ENCODE data around the gene ZCCHC2. TPM values are rescaled to one million over a fixed set of nuclear protein-coding genes. Genes with fewer than 3 reads are reported as not detected.

The ZCCHC2 gene
- total and polyA plus RNA-seq, 2 of the 13 experiments (the other 11 are each of a cell fraction or from before 2014, with no cell fraction given), result 62.5 to 76.1 TPM

DNA sequence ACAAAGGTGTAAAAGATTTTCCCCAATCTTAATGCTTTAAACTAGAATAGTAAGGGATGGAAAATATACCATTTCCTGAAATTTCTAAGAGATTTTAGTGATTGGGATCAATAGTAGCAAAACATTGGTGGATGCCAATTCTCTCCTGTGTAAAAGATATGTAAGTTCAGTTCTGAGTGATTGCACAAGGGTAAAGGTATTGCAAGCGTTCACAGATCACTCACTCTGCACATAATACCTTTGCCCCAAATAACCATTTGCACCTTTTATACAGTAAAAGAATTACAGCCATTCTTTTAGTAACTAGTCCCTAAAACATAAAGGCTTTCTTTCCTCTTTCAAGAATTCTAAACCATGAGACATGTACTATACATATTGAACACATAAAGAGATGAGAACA is 13.0 kb upstream of the ZCCHC2 start (continued):
- TF ChIP-seq, protein P1, sequence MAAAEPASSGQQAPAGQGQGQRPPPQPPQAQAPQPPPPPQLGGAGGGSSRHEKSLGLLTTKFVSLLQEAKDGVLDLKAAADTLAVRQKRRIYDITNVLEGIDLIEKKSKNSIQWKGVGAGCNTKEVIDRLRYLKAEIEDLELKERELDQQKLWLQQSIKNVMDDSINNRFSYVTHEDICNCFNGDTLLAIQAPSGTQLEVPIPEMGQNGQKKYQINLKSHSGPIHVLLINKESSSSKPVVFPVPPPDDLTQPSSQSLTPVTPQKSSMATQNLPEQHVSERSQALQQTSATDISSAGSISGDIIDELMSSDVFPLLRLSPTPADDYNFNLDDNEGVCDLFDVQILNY (CRISPR knock-in tag; conservative IDR thresholded peaks at IDR 0.05), result no peak
- TF ChIP-seq, protein P2, sequence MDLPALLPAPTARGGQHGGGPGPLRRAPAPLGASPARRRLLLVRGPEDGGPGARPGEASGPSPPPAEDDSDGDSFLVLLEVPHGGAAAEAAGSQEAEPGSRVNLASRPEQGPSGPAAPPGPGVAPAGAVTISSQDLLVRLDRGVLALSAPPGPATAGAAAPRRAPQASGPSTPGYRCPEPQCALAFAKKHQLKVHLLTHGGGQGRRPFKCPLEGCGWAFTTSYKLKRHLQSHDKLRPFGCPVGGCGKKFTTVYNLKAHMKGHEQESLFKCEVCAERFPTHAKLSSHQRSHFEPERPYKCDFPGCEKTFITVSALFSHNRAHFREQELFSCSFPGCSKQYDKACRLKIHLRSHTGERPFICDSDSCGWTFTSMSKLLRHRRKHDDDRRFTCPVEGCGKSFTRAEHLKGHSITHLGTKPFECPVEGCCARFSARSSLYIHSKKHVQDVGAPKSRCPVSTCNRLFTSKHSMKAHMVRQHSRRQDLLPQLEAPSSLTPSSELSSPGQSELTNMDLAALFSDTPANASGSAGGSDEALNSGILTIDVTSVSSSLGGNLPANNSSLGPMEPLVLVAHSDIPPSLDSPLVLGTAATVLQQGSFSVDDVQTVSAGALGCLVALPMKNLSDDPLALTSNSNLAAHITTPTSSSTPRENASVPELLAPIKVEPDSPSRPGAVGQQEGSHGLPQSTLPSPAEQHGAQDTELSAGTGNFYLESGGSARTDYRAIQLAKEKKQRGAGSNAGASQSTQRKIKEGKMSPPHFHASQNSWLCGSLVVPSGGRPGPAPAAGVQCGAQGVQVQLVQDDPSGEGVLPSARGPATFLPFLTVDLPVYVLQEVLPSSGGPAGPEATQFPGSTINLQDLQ (CRISPR knock-in tag; IDR thresholded peaks at IDR 0.05), result no peak
- TF ChIP-seq ZNF83 (CRISPR knock-in tag; IDR thresholded peaks at IDR 0.05; ENCODE audit: borderline replicate concordance) (no peak), ZNF256 (CRISPR knock-in tag; conservative IDR thresholded peaks at IDR 0.05) (no peak), FLYWCH1 (CRISPR knock-in tag; IDR thresholded peaks at IDR 0.05) (no peak), SIX1 (CRISPR knock-in tag; IDR thresholded peaks at IDR 0.05; ENCODE audit: borderline replicate concordance) (0 out of 2 replicates have a peak, but pooled peaks have one; percentile 17), ARNT (IDR thresholded peaks at IDR 0.05) (no peak), HMG20A (CRISPR knock-in tag; IDR thresholded peaks at IDR 0.05; ENCODE audit: borderline replicate concordance) (peak; percentile 63; the same call in 1 of the 2 replicates), KDM3A (CRISPR knock-in tag; IDR thresholded peaks at IDR 0.05; ENCODE audit: low read depth) (no peak), WIZ (CRISPR knock-in tag; IDR thresholded peaks at IDR 0.05) (no peak), AGO1 (IDR thresholded peaks at IDR 0.05; ENCODE audit: low read depth, low read length, poor library complexity, severe bottlenecking) (no peak), BCL6 (CRISPR knock-in tag; IDR thresholded peaks at IDR 0.05) (peak; percentile 57; the same call in 1 of the 2 replicates), MED8 (CRISPR knock-in tag; IDR thresholded peaks at IDR 0.05; ENCODE audit: insufficient replicate concordance) (no peak), MLLT10 (CRISPR knock-in tag; IDR thresholded peaks at IDR 0.05) (no peak), RELA (CRISPR knock-in tag; IDR thresholded peaks at IDR 0.05) (no peak)
- TF ChIP-seq, protein P3, sequence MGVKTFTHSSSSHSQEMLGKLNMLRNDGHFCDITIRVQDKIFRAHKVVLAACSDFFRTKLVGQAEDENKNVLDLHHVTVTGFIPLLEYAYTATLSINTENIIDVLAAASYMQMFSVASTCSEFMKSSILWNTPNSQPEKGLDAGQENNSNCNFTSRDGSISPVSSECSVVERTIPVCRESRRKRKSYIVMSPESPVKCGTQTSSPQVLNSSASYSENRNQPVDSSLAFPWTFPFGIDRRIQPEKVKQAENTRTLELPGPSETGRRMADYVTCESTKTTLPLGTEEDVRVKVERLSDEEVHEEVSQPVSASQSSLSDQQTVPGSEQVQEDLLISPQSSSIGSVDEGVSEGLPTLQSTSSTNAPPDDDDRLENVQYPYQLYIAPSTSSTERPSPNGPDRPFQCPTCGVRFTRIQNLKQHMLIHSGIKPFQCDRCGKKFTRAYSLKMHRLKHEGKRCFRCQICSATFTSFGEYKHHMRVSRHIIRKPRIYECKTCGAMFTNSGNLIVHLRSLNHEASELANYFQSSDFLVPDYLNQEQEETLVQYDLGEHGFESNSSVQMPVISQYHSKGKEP (CRISPR knock-in tag; IDR thresholded peaks at IDR 0.05), result no peak
- TF ChIP-seq, protein P4, sequence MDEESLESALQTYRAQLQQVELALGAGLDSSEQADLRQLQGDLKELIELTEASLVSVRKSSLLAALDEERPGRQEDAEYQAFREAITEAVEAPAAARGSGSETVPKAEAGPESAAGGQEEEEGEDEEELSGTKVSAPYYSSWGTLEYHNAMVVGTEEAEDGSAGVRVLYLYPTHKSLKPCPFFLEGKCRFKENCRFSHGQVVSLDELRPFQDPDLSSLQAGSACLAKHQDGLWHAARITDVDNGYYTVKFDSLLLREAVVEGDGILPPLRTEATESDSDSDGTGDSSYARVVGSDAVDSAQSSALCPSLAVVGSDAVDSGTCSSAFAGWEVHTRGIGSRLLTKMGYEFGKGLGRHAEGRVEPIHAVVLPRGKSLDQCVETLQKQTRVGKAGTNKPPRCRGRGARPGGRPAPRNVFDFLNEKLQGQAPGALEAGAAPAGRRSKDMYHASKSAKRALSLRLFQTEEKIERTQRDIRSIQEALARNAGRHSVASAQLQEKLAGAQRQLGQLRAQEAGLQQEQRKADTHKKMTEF (CRISPR knock-in tag; IDR thresholded peaks at IDR 0.05), result 0 out of 2 replicates have a peak, but pooled peaks have one; percentile 21
- TF ChIP-seq, protein P5, sequence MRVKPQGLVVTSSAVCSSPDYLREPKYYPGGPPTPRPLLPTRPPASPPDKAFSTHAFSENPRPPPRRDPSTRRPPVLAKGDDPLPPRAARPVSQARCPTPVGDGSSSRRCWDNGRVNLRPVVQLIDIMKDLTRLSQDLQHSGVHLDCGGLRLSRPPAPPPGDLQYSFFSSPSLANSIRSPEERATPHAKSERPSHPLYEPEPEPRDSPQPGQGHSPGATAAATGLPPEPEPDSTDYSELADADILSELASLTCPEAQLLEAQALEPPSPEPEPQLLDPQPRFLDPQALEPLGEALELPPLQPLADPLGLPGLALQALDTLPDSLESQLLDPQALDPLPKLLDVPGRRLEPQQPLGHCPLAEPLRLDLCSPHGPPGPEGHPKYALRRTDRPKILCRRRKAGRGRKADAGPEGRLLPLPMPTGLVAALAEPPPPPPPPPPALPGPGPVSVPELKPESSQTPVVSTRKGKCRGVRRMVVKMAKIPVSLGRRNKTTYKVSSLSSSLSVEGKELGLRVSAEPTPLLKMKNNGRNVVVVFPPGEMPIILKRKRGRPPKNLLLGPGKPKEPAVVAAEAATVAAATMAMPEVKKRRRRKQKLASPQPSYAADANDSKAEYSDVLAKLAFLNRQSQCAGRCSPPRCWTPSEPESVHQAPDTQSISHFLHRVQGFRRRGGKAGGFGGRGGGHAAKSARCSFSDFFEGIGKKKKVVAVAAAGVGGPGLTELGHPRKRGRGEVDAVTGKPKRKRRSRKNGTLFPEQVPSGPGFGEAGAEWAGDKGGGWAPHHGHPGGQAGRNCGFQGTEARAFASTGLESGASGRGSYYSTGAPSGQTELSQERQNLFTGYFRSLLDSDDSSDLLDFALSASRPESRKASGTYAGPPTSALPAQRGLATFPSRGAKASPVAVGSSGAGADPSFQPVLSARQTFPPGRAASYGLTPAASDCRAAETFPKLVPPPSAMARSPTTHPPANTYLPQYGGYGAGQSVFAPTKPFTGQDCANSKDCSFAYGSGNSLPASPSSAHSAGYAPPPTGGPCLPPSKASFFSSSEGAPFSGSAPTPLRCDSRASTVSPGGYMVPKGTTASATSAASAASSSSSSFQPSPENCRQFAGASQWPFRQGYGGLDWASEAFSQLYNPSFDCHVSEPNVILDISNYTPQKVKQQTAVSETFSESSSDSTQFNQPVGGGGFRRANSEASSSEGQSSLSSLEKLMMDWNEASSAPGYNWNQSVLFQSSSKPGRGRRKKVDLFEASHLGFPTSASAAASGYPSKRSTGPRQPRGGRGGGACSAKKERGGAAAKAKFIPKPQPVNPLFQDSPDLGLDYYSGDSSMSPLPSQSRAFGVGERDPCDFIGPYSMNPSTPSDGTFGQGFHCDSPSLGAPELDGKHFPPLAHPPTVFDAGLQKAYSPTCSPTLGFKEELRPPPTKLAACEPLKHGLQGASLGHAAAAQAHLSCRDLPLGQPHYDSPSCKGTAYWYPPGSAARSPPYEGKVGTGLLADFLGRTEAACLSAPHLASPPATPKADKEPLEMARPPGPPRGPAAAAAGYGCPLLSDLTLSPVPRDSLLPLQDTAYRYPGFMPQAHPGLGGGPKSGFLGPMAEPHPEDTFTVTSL (CRISPR knock-in tag; IDR thresholded peaks at IDR 0.05; ENCODE audit: borderline replicate concordance), result peak; percentile 60; the same call in 1 of the 2 replicates
